Activated CD4-positive, alpha-beta T cell treated with anti-CD3 and anti-CD28 coated beads, Interleukin-2, amount 10 ng/mL, durations not matched to agents 7 days and 5 days (primary cell): ENCODE results near the gene SH3BP1. TPM values are rescaled to one million over a fixed set of nuclear protein-coding genes. Genes with fewer than 3 reads are reported as not detected.
"Not testable (repeated sequence)": the region's sequence is repeated elsewhere in the genome, so short reads cannot be mapped to it uniquely, and the experiment has no call there.

Source experiments
- CTCF ChIA-PET: fragments of 350-600 bp; sonication (Branson Sonifier 250); formaldehyde crosslinking; loops from one replicate; lab custom pipeline; 2021; ENCODE audit warnings: antibody characterized with exemption; lab: Charles Lee
- POLR2A ChIA-PET: fragments of 350-600 bp; sonication (Branson Sonifier 250); formaldehyde crosslinking; loops from one replicate; lab custom pipeline; 2021; ENCODE audit warnings: antibody characterized with exemption; lab: Charles Lee
- DNase-seq: peaks from one replicate; pipeline ENCODE4 v3.0.0-alpha.2; 2020
- H3K27ac Mint-ChIP-seq: one replicate; pipeline ENCODE4 v1.8.0; 2021; ENCODE audit warnings: mild to moderate bottlenecking, moderate library complexity, mixed read lengths
- H3K27me3 Mint-ChIP-seq: one replicate; pipeline ENCODE4 v1.8.0; 2021; ENCODE audit warnings: mixed read lengths
- H3K36me3 Mint-ChIP-seq: one replicate; pipeline ENCODE4 v1.8.0; 2021; ENCODE audit warnings: low read depth, mixed read lengths
- H3K4me1 Mint-ChIP-seq: one replicate; pipeline ENCODE4 v1.8.0; 2021; ENCODE audit warnings: mixed read lengths
- H3K4me3 Mint-ChIP-seq: one replicate; pipeline ENCODE4 v1.8.0; 2021; ENCODE audit warnings: mild to moderate bottlenecking, moderate library complexity, mixed read lengths
- H3K9me3 Mint-ChIP-seq: one replicate; pipeline ENCODE4 v1.8.0; 2021; ENCODE audit warnings: mixed read lengths
- total RNA-seq, 2 experiments: library from RNA; stranded (reverse); gene quantifications; one replicate each; pipeline ENCODE4 v1.2.3, GENCODE V29; 2021

SH3BP1 gene, protein sequence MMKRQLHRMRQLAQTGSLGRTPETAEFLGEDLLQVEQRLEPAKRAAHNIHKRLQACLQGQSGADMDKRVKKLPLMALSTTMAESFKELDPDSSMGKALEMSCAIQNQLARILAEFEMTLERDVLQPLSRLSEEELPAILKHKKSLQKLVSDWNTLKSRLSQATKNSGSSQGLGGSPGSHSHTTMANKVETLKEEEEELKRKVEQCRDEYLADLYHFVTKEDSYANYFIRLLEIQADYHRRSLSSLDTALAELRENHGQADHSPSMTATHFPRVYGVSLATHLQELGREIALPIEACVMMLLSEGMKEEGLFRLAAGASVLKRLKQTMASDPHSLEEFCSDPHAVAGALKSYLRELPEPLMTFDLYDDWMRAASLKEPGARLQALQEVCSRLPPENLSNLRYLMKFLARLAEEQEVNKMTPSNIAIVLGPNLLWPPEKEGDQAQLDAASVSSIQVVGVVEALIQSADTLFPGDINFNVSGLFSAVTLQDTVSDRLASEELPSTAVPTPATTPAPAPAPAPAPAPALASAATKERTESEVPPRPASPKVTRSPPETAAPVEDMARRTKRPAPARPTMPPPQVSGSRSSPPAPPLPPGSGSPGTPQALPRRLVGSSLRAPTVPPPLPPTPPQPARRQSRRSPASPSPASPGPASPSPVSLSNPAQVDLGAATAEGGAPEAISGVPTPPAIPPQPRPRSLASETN
- 100 to 1,000 TPM; 184 to 187 TPM for total RNA-seq

DNA sequence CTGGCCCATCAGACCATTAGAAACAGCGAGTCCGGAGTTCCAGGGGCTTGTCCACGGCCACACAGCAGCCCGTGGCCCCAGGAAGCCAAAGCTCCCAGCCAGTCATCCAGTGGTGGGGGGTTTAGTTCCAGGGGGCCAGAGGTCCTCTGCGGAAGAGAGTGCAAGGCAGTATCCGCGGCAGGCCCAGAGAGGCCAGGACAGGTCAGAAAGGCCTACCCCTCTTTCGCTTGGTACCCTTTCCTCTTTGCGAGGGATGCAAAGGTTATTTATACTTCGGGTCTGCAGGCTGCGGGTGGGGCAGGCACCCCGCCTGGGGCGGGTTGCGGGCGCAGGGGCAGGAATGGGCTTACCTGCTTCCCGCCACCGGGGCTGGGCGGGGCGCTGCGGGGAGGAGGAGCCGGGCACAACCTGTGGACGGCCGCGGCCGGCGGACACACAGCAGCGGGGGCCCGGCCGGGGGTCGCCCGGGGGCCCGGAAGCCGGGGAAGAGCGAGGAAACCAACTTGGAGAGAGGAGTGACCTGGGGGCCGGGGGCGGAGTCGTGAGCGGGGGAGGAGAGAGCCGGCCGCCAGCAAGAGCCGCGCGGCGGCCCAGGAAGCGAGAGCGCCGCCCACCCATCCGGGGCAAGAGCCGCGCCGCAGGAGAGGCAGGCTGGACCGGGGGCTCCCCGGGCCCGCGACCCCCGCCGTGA lies at the start of gene SH3BP1:
TSS of gene SH3BP1 (plus strand) at position 600 of the 691 bp plus-strand sequence. CDS start 119 bp downstream, outside the sequence.
- no peaks in the 10 kb centered on the region for H3K27me3 Mint-ChIP-seq
- H3K4me1 Mint-ChIP-seq: peaks cover 73% of the 10 kb centered on the region
- ChIA-PET POLR2A (no interaction called here), CTCF (interaction anchor here (1.2 to 7.9 kb wide), 4 partner anchors 9 to 41 kb away, joined by 3 to 143 read pairs (median 72); partner anchors contain the start of genes GGA1, LGALS1, NOL12 and PDXP)
- H3K36me3 Mint-ChIP-seq: peaks cover 46% of the 10 kb centered on the region
- peak; percentile 73 for DNase-seq
- peak within 1 kb of the TSS; percentile 98 for H3K4me3 Mint-ChIP-seq
- H3K9me3 Mint-ChIP-seq: no peaks in the 10 kb centered on the region
- H3K27ac Mint-ChIP-seq: peak within 1 kb of the TSS; percentile 98

GRCh38 chr22:37591081-37591480 lies 48.4 kb upstream of the SH3BP1 start:
- H3K36me3 Mint-ChIP-seq, DNase-seq, H3K27me3 Mint-ChIP-seq, H3K9me3 Mint-ChIP-seq, H3K27ac Mint-ChIP-seq, POLR2A ChIA-PET, H3K4me3 Mint-ChIP-seq: not testable (repeated sequence)
- H3K4me1 Mint-ChIP-seq: peaks cover 12% of the 10 kb centered on the region
- CTCF ChIA-PET: interaction anchor here (0.6 to 9.1 kb wide), 7 partner anchors 10 to 63 kb away, joined by 3 to 89 read pairs (median 19); partner anchors contain the start of genes GGA1 and LGALS2

GRCh38 chr22:37591823-37592404 lies 47.6 kb upstream of the SH3BP1 start:
- H3K4me3 Mint-ChIP-seq: peak overlapping the region; percentile 71
- ChIA-PET POLR2A (interaction anchor here (1.4 kb wide), 1 partner anchor 16 kb away, joined by 10 read pairs; the partner anchor contains the start of gene GGA1), CTCF (interaction anchor here (0.6 to 9.1 kb wide), 35 partner anchors 9 to 274 kb away, joined by 3 to 89 read pairs (median 4); partner anchors contain the start of genes GGA1 and LGALS2)
- H3K9me3 Mint-ChIP-seq: no peaks in the 10 kb centered on the region
- peaks cover 12% of the 10 kb centered on the region for H3K4me1 Mint-ChIP-seq
- H3K27ac Mint-ChIP-seq: peak overlapping the region; percentile 71
- peaks cover 2% of the 10 kb centered on the region for H3K27me3 Mint-ChIP-seq
- DNase-seq: no peak
- H3K36me3 Mint-ChIP-seq: no peaks in the 10 kb centered on the region

DNA sequence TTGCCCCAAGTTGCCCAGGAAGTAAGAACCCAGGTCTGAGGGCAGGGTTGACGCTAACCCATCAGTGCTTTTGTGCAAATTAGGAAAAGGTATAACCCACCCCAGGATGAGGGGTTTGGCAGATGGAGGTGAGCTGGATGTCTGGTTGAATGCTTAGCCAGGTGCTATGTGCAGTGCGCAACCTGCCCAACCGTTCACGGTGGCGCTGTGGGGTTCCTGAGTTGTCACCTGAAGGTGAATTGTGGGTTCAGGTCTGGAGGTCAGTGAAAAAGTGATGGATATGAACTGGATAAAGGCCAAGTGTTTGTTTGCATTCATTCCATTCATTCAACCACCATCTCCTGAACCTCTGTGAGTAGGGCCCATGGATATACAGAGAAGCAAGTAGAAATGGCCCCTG lies 45.2 kb upstream of the SH3BP1 start:
- Mint-ChIP-seq H3K9me3 (no peaks in the 10 kb centered on the region), H3K27me3 (peaks cover 2% of the 10 kb centered on the region), H3K4me1 (peaks cover 12% of the 10 kb centered on the region), H3K4me3 (no peak overlapping the region), H3K36me3 (no peaks in the 10 kb centered on the region), H3K27ac (no peak overlapping the region)
- ChIA-PET POLR2A (no interaction called here), CTCF (interaction anchor here (1.0 to 1.3 kb wide), 2 partner anchors 49 to 55 kb away, joined by 3 read pairs; no protein-coding TSS in a partner anchor)
- DNase-seq: no peak

DNA sequence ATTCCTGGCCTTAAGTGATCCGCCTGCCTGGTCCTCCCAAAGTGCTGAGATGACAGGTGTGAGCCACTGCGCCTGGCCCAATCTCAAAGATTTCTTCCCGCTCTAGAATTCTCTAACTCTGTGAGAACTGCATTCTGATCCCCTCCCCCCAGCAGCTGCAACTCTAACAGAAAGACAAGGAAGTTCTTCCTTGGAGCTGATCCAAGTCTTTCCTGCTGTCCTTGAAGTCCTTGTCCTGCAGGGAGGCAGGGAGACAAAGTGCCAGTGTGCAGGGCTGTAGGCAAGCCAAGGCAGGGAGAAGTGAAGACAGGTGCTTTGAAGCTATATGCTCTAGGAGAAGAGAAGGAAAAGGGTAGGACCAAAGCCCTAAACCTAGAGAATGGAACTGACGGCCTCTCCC lies 40.3 kb upstream of the SH3BP1 start:
- Mint-ChIP-seq H3K9me3 (no peaks in the 10 kb centered on the region), H3K27me3 (peaks cover 17% of the 10 kb centered on the region), H3K4me3 (no peak overlapping the region), H3K36me3 (peaks cover 3% of the 10 kb centered on the region), H3K27ac (no peak overlapping the region), H3K4me1 (peaks cover 14% of the 10 kb centered on the region)
- no peak for DNase-seq
- ChIA-PET POLR2A (no interaction called here), CTCF (interaction anchor here (1.9 kb wide), 1 partner anchor 61 kb away, joined by 6 read pairs; no protein-coding TSS in a partner anchor)

GRCh38 chr22:37601203-37601539 lies 38.3 kb upstream of the SH3BP1 start:
- POLR2A ChIA-PET: no interaction called here
- Mint-ChIP-seq H3K9me3 (no peaks in the 10 kb centered on the region), H3K27me3 (peaks cover 17% of the 10 kb centered on the region), H3K36me3 (peaks cover 3% of the 10 kb centered on the region), H3K27ac (no peak overlapping the region), H3K4me3 (no peak overlapping the region), H3K4me1 (peaks cover 31% of the 10 kb centered on the region)
- DNase-seq: no peak
- CTCF ChIA-PET: interaction anchor here (1.1 kb wide), 1 partner anchor 9 kb away, joined by 5 read pairs; no protein-coding TSS in a partner anchor

- Mint-ChIP-seq H3K27ac (no peak overlapping the region), H3K9me3 (no peaks in the 10 kb centered on the region), H3K36me3 (peaks cover 3% of the 10 kb centered on the region), H3K4me3 (no peak overlapping the region), H3K27me3 (peaks cover 17% of the 10 kb centered on the region), H3K4me1 (peaks cover 32% of the 10 kb centered on the region)
- CTCF ChIA-PET: interaction anchor here (0.6 to 1.6 kb wide), 5 partner anchors 9 to 863 kb away, joined by 3 to 5 read pairs (median 4); no protein-coding TSS in a partner anchor
- POLR2A ChIA-PET: no interaction called here
- no peak for DNase-seq
These were observed 37.7 kb upstream of the SH3BP1 start for GRCh38 chr22:37601540-37602442.

DNA sequence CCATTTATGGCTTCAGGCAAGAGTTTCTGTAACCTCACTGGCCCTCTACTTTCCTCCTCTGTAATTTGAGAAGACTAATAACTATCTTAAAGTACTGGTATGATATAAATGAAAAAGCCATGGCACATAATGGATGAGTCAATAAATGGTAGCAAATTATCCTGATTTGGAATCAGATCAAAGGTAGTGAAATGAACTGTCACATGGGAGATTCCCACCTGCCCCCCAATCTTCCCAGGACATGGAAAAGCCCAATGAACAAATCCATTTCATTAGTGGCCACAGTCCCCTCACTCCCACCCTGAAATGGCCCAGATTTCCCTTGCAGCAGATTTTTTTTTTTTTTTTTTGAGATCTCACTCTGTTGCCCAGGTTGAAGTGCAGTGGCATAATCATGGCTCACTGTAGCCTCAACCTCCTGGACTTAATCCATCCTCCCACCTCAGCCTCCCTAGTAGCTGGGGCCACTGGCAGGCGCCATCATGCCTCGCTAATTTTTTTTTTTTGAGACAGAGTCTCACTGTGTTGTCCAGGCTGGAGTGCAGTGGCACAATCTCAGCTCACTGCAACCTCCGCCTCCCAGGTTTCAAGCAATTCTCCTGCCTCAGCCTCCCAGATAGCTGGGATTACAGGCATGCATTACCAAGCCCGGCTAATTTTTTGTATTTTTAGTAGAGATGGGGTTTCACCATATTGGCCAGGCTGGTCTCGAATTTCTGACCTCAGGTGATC lies 36.8 kb upstream of the SH3BP1 start:
- POLR2A ChIA-PET: not testable (repeated sequence)

DNA sequence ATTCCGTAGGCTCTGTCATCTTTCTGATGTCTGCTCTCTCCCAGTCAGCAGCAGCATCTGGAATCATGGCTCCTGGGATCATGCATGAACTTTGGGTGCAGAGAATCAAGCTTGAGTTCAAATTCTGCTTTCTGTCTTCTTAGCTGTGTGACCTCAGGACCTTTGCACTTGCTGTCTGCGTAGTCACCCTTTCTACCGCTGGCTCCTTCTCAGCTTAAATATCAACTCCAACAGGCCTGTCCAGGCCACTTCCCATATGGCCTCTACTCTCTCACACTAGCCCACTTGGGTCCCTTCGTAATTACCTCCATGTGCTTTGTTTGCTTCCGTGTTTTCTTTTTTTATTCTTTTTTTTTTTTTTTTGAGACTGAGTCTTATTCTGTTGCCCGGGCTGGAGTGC lies 35.4 kb upstream of the SH3BP1 start:
- peaks cover 3% of the 10 kb centered on the region for H3K36me3 Mint-ChIP-seq
- H3K9me3 Mint-ChIP-seq: no peaks in the 10 kb centered on the region
- peaks cover 46% of the 10 kb centered on the region for H3K4me1 Mint-ChIP-seq
- no peak for DNase-seq
- ChIA-PET POLR2A (no interaction called here), CTCF (interaction anchor here (0.7 to 1.8 kb wide), 5 partner anchors 12 to 352 kb away, joined by 3 to 7 read pairs (median 5); no protein-coding TSS in a partner anchor)
- H3K27ac Mint-ChIP-seq: no peak overlapping the region
- peaks cover 17% of the 10 kb centered on the region for H3K27me3 Mint-ChIP-seq
- no peak overlapping the region for H3K4me3 Mint-ChIP-seq

More for the DNA sequence above, 36.8 kb upstream of the SH3BP1 start:
- H3K9me3 Mint-ChIP-seq, H3K36me3 Mint-ChIP-seq, H3K4me3 Mint-ChIP-seq, DNase-seq: not testable (repeated sequence)
- CTCF ChIA-PET: interaction anchor here (0.6 to 1.6 kb wide), 5 partner anchors 10 to 63 kb away, joined by 3 to 5 read pairs (median 4); no protein-coding TSS in a partner anchor
- Mint-ChIP-seq H3K4me1 (peaks cover 41% of the 10 kb centered on the region), H3K27ac (peak overlapping the region; percentile 66), H3K27me3 (peaks cover 17% of the 10 kb centered on the region)

GRCh38 chr22:37604875-37605274 lies 34.6 kb upstream of the SH3BP1 start:
- DNase-seq: peak; percentile 82
- Mint-ChIP-seq H3K27me3 (peaks cover 15% of the 10 kb centered on the region), H3K4me1 (peaks cover 49% of the 10 kb centered on the region), H3K4me3 (peak overlapping the region; percentile 55), H3K9me3 (no peaks in the 10 kb centered on the region), H3K36me3 (peaks cover 3% of the 10 kb centered on the region), H3K27ac (peak overlapping the region; percentile 73)
- ChIA-PET CTCF (interaction anchor here (0.7 to 5.2 kb wide), 8 partner anchors 8 to 353 kb away, joined by 3 to 89 read pairs (median 4); no protein-coding TSS in a partner anchor), POLR2A (interaction anchor here (0.5 kb wide), 1 partner anchor 81 kb away, joined by 3 read pairs; the partner anchor contains the start of gene NOL12)
